ENCODE measurements around the gene RNF141.
A peak's percentile ranks its signal among the peaks of the same experiment; 100 is the strongest.

The RNF141 gene

DNA sequence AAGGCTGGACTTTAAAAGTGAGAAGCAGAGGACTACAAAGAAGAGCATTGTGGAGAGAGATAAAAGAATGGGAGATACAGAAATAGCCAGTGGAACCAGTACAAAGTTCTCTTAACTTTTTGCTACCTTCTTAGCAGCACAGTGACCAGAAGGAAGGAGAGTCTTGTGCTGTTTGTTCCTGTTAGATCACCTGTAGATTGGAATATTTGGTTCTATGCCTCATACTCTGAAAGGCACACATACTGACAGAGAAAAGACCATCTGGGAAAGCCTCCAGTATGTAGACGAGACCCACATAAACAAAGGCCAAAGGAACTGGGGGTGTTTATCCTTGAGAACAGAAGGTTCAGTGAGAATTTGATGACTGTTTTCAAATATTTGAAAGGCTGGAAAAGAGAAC is 18.7 kb downstream of the RNF141 start:
- no peak for DNase-seq (ENCODE audit: low read depth)

DNA sequence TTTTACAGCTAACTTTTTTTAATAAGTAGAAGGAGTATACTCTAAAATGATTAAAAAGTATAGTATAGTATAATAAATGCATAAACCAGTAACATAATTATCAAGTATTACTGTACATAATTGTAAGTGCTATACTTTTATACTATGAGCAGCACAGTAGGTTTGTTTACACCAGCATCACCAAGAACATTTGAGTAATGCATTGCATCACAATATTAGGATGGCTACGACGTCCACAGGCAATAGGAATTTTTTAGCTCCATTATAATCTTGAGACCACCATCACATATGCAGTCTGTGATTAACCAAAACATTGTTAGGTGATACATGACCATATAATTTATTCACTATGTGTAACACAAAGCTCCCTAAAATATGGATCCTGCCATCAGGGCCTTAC is 20.4 kb downstream of the RNF141 start:
- peak; percentile 57 for DNase-seq (ENCODE audit: low read depth)

DNA sequence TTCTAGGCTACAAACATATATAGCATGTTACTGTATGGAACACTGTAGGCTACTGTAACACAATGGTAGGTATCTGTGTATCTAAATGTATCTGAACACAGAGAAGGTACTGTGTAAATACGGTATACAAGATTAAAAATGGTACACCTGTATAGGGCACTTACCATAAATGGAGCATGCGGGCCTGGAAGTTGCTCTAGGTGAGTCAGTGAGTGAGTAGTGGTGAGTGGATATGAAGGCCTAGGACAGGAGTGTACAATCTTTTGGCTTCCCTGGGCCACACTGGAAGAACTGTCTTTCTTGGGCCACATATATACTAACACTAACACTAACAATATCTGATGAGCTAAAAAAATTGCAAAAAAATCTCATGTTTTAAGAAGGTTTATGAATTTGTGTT is 21.4 kb downstream of the RNF141 start:
- no peak for DNase-seq (ENCODE audit: low read depth)

DNA sequence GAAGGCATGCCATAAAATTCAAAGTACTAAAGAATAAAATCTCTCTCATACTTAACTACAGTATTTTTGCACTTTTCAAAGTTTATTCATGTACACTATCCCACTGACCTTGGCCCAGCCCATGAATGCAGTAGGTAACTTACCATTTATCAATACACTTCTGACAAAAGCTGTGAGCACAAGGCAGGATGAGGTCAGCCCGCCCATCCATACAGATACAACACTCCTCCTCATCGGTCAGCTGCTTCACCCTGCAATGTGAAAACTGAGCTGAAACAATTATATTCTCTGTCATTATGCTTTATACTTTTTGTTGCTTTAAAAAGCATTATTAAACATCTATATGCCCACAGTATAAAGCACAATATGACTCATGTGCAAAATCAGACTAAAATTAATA is 22.1 kb downstream of the RNF141 start:
- DNase-seq (ENCODE audit: low read depth): no peak

DNA sequence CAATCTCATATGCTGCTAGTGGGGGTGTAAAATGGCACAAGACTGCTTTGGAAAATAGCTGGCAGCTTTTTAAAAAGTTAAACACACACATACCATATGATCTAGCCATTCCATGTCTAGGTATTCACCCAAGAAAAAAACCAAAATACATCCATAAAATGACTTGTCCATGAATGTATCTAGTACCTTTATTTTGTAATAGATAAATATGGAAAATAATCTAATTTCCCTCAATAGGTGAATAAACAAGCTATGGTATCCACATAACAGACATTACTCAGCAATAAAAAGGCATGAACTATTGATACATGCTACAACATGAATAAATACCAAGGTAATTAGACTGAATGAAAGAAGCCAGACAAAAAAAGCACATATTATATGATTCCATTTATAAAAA is 22.9 kb downstream of the RNF141 start:
- no peak for DNase-seq (ENCODE audit: low read depth)

DNA sequence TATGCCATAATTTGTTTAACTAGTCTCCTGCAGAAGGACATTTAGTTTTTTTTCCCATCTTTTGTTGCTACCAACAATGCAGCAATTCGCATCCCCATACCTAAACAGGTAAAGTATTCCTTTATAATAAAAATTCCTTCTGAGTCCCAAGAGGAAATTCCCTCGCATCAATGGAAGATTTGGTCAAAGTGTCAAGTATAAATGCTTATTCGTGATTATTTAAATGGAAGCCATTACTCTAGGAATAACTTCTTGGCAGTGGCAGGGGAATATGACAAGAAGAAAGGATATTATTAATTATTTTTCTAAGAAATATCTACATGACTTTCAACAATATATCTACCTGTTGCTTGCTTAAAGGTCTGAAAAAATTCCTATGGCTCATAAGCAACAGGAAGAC is 25.6 kb downstream of the RNF141 start:
- DNase-seq (ENCODE audit: low read depth): no peak

DNA sequence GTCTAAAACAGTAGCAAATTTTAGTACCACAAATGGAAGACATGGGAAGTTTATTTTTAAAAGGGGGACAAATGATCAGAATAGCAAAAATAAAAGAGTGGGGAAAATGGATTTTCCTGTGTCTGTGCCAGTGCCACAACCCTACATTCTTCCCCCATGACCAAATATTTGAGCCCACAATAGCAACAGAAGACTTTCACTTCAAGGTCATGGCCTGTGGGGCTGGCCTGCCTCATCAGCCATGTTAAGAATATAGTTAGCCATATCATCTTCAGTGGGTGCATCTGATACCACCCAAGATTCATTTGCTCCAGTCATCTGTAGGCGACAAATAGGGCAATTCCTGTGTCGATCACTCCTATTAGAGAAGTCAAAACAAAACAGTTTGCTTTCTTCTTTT is 26.3 kb downstream of the RNF141 start:
- peak; percentile 44 for DNase-seq (ENCODE audit: low read depth)

DNA sequence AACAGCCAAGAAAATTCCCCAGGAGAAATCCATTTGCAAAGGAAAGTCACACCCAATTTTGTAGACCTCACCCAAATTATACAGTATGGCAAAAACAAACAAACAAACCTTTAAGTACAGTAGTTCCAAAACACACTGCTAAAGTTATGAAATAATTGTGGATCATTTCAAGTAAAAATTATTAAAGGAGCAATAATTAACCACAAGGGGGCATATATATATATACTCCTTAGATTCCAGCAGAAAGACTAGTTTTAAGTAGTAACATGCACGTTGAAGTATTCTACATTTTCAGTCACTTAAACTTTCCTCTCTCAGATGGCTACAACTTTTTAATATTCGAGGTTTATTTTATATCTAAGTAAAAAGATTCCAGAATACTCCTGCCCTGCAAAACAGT is 26.8 kb downstream of the RNF141 start:
- DNase-seq (ENCODE audit: low read depth): no peak

DNA sequence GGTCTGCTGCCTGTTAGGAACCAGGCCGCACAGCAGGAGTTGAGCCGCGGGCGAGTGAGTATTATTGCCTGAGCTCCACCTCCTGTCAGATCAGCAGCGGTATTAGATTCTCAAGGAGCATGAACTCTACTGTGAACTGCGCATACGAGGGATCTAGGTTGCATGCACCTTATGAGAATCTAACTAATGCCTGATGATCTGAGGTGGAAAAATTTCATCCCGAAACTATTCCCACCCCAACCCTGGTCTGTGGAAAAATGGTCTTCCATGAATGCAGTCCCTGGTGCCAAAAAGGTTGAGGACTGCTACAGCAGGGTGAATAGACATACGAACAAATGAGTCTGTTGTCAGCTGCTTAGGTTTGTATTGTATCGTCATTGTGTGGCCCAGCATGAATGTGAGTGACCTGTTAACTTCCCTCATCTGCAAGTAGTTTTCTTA is 29.8 kb downstream of the RNF141 start:
- no peak for DNase-seq (ENCODE audit: low read depth)

DNA sequence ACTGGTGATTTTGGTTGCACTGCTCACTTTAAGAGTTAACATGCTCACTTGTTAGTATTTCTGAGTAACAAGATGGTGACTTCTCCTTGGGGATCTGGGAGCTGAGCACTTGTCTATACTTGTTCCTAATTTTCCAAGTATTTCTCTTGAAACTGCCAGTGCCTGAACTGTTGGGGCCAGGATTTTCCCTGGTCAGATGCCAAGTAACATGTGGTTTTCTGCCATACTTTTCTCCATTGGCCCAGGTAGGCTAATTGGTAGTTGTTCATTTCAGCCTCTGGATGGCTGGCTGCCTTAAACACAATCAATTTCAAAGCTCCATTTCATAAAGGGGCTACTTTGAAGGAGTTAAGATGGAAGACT is 35.0 kb downstream of the RNF141 start:
- no peak for DNase-seq (ENCODE audit: low read depth)

DNA sequence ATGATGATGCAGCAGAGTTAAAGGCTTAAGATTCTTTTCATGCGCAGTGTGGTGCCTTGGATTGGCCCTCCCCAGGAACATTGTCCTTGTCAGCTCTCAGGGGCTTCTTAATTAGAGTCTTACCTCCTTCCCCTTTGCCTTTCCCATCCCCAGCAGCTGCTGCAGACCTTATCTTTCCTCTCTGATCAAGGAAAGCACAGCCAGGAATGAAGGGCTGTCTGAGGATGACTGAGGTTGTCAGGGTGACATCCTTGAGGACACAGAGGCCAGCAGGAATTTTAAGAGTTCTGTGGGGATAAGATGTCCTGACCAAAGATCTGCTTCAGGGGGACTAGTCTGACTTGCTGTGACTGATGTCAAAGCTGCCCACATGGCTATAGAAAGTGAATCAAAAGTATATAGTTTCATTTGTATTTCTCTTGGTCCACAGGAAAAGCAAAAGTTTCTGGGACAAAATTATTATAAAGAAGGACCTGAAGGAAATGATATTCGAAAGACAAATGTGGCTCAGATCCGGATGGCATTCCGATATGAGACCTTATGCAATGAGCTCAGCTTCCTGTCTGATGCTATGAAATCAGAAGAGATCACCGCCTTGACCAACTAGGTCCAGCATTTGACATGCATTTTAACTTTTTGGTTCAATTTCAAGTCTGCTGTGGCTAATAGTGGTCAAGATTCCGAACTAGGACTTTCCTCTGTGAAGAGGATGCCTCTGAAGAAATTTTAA is 35.5 kb downstream of the RNF141 start:
- DNase-seq (ENCODE audit: low read depth): no peak

DNA sequence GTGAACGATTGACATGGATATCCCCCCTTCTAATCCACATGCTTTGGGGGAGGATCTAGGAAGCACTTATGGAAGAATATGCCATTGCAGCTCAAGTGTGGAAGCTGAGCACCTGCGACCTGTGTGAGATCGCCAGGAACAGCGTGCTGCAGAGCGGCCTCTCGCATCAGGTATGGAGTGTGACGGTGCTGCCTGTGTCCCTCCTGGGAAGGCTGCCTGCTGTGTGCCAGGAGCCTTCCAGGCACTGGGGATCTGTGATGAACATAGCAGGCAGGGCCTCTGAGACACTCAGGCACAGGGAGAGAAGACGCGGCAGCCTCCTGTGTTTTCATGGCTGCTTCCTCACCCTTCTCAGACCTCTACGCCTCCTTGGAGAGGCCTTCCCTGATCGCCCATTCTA is 36.5 kb downstream of the RNF141 start:
- DNase-seq (ENCODE audit: low read depth): no peak

DNA sequence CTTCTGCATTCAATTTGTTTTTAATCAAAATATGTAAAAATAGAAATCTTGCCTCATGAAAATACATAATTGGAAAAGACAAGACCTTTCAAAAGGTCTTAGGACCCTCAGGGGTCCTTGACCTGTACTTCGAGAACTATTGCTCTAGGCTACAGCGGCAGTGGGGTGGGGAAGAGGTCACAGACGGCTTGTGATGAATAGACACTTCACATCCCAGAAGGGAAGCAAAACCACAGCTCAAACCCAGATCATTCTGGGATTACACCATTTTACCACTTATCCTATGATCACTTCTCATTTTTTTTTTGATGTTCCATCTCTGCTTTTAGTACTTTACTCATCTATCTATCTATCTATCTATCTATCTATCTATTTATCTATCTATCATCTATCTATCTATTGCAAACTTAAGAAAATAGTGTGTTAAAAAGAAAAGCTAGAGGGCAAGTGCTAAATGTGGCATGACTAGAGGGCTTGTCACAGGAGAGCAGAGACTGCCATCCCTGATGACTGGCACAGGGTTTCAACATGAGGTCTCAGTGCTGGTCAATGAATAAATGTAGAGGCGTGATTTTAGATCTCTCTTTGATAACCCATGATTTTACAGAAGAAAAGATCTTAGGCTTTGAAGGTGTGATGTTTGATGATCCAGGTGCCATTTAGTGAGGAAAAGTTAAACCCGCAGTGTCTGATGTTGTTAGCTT is 37.1 kb downstream of the RNF141 start:
- DNase-seq (ENCODE audit: low read depth): no peak

DNA sequence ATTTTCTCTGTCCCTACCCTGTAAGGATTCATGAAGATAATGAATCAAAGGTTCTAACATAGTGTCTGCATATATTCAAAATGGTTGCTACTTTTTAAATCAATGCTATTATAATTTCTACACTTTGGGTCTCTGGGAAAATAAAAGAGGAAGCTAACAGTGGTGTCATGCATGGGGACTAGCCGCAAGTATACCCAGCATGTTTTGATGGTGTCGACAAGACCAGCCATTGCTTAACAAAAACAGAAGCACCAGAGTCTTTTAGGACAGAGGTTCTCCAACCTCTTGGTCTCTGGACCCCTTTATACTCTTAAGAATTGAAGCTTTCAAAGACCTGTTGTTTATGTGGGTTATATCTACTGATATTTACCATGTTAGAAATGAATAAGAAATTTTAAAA is 37.8 kb downstream of the RNF141 start:
- DNase-seq (ENCODE audit: low read depth): no peak

DNA sequence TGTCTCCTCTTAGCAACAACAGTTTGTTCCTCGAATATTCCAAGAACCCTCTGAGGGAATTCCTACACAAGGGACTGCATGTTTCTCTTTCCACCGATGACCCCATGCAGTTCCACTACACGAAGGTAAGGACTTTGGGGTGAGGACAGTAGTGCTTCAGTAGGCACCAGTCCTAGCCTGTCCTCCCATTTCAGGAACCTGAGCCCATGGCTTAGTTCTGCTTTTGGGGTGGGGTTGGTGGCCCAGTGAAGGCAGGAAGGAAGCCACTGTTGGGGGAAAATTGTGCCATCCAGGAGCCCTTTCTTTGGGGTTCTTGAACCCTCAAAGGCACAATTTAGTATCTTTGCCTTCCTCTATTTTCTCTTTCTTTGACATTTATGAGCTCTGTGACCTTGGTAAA is 38.2 kb downstream of the RNF141 start:
- no peak for DNase-seq (ENCODE audit: low read depth)

DNA sequence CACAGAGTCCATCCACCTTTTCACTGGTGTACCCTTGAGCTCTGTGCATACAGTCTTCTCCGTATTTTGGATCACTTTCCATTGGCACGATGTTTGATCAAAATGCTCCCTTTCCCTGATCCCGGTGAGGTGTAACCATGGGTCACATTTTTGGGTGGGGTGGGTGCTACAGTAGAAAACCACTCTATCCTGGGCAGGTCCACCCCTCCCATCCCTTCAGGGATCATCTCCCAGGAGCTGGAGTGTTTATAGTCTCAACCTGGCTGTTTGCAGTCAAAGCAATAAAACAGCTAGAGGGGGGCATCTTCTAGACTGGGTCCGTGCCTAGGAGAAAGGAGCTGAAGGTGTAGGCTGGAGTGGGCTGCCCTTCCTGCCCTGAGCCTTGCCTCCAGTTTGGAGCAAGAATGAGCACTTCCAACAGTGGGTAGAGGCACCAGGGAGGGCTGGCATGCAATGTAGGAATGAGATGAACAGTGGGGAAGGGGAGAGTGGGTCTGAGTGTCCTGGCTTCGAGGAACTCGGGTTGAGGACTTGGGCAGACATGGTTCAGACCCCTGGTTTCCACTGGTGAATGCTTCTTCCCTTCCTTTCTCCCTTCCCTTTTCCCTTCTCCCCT is 38.8 kb downstream of the RNF141 start:
- no peak for DNase-seq (ENCODE audit: low read depth)

DNA sequence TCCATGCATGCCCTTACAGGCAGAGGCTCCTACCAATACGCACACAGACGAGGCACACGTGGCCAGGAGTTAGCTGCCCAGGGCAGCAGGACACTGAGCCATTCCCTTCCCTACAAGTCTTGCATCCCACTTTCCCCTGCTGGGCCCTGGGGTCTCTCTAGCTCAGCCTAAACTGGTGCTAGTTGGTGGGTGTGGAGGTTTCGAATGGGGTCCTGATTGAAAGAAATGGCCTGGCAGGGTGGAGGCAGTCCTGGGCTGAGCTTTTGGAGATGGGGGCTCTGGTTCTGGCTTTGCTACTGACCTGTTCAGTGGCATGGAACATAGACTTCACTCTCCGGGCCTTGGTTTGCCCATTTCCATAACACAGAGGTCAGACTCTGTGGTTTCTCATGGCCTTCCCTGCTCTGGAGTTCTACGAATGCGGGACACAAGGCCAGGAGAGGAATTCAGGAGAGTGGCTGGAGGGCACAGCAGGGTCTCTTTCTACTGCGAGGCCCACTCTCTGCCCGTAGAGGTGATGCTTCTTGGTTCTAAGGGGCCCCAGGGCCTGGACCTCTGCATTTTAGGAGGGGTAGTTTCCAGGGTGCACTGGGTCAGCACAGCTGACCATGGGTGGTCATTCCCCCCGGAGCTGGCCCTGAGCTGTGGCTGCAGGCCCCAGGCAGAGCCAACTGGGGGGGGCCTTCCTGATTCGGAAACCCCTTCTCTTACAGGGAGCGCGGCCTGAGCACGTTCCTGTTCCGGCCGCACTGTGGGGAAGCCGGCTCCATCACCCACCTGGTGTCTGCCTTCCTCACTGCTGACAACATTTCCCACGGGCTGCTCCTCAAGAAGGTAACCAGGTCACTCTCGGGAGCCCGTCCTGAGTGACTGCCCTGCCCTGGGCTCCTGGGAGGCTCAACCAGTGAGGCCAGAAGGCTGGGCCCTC is 40.0 kb downstream of the RNF141 start:
- DNase-seq (ENCODE audit: low read depth): no peak

DNA sequence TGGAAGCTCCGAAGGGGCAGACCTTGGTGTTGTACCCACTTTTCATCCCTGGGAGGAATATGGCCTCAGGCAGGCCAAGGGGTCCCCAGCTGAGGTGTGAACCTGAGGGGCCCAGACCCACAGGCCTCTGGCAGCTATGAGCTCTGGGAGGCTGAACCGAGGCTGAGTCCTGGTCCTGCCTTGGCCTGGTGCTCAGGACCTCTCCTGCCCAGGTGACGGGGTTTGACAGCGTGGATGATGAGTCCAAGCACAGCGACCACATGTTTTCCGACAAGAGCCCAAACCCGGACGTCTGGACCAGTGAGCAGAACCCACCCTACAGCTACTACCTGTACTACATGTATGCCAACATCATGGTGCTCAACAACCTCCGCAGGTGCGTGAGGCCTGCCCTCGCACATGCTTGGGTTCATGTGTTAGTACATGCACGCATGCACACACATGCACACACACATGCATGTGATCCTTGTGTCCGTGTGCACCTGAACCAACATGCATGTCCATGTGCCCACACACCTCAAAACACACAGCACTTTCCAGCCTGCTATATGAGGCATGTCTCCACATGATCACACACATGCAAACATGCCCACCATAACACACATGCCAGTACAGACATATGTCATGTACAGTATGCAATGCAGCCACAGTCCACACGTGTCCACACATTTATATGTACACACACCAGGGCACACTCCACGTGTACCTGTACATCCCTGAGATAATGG is 40.9 kb downstream of the RNF141 start:
- DNase-seq (ENCODE audit: low read depth): no peak

DNA sequence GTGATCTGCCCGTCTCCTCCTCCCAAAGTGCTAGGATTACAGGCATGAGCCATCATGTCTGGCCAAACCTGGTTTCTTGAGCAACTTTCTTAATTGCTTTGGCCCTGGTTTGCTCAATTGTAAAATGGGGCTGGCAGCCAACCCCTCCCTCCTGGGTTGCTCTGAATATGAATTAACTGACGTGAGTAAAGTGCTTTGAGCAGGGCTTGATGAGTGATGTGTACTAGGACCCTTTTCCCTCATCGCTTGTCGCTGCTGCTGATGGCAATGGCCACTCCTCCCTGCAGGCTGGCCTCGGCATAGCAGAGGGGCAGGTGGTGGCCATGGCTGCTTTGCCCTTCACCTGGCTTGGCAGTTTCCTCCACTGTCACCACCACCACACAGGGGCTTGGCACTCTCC is 41.5 kb downstream of the RNF141 start:
- no peak for DNase-seq (ENCODE audit: low read depth)

DNA sequence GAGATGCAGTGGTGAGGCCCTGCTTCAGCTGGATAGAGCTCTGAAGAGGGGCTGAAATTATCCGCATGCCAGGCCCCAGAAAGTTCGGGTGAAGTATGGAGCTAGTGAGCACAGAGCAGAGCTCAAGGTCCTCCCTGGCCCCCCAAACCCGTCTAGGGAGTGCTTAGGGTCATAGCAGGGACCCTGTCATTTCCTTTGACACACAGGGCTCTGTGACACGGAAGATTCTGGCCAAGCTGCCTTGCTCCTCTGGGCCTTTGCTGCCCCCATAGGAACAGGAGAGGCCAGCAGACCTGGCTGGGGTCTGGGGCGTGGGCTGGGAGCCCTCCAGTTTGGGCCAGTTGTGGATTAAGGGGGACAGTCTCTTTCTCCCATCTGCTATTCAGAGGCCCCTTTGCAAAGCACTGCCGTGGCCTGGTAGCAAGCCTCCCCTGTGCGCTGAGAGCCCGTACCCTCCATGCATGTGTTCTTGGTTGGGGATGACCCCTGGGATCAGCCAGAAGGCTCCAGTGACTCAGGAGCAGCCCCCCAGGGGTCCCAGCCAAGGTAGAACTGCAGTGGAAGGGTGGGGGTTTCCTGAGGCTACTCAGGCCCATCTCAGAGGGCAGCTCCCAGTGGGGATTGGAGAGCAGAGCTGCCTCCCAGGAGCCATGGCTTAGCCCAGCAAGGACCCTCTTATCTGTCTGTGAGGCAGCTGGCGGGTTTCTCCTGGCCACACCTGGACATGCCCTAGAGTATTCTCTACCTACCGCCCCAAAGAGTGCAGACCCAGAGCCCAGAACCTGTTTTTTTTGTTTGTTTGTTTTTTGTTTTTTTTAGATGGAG is 42.3 kb downstream of the RNF141 start:
- DNase-seq (ENCODE audit: low read depth): no peak

DNA sequence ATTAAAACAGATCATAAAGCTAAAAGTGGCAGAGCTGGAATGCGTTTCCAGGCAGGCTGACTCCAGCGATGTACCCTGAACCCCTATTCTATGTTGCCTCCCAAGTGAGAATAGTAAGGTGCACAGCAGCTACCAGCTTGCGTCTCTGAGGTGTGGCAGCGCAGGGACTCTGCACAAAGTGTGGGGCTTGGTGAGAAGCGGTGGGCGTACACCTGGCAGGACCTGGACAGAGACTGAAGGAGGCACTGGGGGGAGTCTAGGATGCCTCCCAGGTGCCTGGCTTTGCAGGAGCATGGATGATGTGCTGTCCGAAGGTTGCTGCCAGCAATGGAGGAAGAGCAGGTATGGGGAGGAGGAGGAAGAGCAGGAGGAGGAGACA is 43.0 kb downstream of the RNF141 start:
- no peak for DNase-seq (ENCODE audit: low read depth)
